RPMI8226 (cell line): Measurements from ENCODE around the gene CKS2.

Experiments used
- DNase-seq: peaks from one replicate; pipeline ENCODE4 v3.0.0-alpha.2; 2015

CKS2 gene

GRCh38 chr9:89350988-89351557 lies 40.1 kb downstream of the CKS2 start:
- DNase-seq, result no peak

DNA sequence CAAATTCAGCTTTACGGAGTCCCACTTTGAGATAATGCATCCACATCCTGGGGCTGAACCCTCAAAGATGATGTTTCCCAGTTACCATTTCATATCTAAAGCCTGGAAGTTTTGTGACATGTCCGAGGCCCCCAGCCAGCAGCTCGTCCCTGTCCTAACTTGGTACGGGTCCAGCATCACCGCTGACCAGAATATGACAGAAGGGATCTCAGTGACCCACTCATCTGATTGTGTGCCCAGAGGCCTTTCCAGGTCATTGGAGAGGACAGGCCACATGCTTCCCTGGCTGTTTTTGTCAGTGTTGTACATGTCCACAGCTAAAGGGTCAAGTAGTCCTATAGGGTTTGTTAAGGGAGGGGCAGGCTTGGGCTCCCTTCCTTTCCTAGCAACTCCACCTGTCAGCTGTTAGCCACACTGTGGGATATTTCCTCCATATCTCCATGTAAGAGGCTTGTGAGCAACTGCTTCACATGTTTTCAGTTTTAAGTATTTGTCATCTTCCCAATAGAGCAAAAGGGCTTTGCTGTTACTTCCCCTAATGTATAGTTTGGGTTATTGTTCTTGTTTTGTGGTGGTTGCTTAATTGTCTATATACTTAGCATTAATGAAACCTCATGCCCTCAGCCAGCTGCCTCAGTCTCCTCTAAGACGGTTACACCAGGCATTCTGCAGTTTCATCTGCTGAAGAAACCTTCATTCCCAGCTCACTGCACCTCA lies 40.7 kb downstream of the CKS2 start:
- no peak for DNase-seq

DNA sequence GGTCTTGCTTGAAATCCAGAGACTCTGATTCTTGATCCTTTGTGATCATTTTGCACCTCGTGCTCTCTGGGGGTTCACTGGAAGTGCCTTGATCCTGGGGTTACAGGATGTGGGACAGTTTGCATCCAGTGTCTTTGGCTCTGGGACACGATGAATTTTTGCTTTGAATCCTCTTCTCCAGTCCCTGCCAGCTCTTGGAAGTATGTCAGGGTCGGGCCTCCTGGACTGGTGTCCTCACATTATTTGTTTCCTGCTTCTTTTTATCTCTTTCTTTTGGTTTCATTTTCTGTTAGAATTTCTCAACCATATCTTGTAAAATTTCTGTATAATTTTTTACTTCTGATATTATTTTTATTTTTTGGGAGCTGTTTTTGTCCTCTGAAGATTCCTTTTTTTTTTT lies 41.5 kb downstream of the CKS2 start:
- DNase-seq, result no peak

GRCh38 chr9:89352874-89353649 lies 42.1 kb downstream of the CKS2 start:
- DNase-seq, result no peak

DNA sequence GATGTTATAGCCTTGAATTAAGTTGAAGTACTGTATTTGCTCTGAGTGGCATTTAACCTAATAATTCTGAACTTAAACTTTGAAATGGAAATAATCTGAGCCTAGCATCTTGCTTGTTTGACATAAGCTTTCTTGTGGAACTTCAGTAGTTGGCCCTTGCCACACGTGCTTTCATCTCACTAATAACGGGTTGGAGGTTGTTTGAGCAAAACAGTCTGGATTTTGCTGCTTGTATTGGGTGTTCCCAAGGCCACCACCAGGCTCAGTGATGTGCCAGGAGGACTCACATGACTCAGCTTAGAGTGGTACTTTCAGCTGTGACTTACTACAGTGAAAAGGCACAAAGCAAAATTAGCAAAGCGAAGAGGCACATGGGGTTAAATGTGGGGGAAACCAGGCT lies 43.0 kb downstream of the CKS2 start:
- DNase-seq, result no peak

GRCh38 chr9:89354471-89354870 lies 43.5 kb downstream of the CKS2 start:
- DNase-seq, result no peak

DNA sequence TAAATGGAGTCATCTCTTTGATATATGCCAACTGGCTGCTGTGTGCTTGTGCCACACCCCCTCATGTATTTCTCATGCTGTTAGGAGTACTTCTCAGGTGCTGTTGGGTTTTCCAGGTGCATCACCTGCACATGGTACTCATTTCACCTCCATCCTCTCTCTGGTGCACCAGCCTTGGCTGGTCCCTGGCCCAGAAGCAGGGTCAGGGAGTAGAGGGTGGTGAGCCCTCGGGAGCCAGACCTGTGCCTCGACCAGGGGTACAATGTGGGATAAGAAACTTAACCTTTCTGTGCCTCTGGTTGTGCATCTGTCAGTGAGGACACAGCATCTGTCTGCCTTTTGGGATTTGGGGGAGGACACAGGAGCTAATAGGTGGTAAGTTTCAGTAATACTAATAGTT lies 45.8 kb downstream of the CKS2 start:
- DNase-seq, result no peak

- no peak for DNase-seq
Observed at GRCh38 chr9:89357331-89358197, 46.6 kb downstream of the CKS2 start.

- no peak for DNase-seq
Observed at GRCh38 chr9:89358376-89358916, 47.5 kb downstream of the CKS2 start.

GRCh38 chr9:89358985-89359384 lies 48.0 kb downstream of the CKS2 start:
- DNase-seq, result no peak

- DNase-seq, result no peak
Observed at GRCh38 chr9:89359751-89360261, 48.8 kb downstream of the CKS2 start.

- DNase-seq, result no peak
Observed at GRCh38 chr9:89360465-89360864, 49.5 kb downstream of the CKS2 start.

DNA sequence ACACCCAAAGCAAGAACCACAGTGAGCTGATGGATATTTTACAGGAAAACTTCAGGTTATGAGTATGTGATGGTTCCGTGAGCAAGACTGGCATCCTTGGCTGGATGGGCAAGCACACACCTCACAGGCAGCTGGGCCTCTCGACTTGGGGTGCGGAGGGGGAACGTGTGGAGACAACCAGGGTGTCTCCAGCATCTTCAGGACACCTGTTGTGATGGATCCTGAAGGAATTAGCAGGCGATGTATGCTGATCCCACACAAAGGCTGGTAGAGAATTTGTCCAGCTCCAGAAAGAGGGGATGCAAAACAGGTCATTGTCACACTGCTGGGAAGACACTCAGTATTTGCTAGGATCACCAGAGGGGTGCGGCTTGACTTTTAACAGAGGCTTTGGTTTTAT lies 50.0 kb downstream of the CKS2 start:
- no peak for DNase-seq

- no peak for DNase-seq
Observed at GRCh38 chr9:89361816-89362646, 51.0 kb downstream of the CKS2 start.

GRCh38 chr9:89362647-89363310 lies 51.8 kb downstream of the CKS2 start:
- DNase-seq, result no peak

- DNase-seq, result no peak
Observed at GRCh38 chr9:89363311-89363670, 52.3 kb downstream of the CKS2 start.

- no peak for DNase-seq
Observed at GRCh38 chr9:89363921-89364665, 53.1 kb downstream of the CKS2 start.

- DNase-seq, result no peak
Observed at GRCh38 chr9:89364666-89365531, 53.9 kb downstream of the CKS2 start.

- no peak for DNase-seq
Observed at GRCh38 chr9:89365532-89365912, 54.5 kb downstream of the CKS2 start.
